HG02943 (cell line): ENCODE measurements around the gene GPR39.

Experiments used
- ATAC-seq: cut with Tn5 transposase; IDR thresholded peaks from one replicate; pipeline ENCODE4 v1.9.1; 2021; ENCODE audit warnings: mild to moderate bottlenecking, low read depth, moderate library complexity; ENCODE audit not compliant: unreplicated experiment

Gene GPR39

DNA sequence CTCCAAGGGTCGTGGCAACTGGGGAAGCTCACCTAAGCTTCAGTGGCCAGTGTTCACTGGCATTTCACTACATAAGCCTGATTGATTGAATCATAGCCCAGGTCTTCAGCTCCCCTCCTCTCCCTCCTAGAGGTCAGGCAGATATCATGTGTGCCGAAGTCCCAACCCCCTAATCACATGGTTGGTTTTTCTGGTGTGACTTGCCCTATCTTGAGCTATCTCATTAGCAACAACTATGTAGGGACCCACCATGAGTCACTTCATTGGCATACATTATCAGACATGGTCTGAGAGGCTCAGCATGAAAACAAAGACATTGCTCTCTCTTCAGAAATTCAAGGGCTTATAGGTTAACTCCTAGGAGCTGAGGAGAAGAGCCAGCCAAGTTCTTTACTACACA is 176.6 kb downstream of the GPR39 start:
- ATAC-seq: no peak

DNA sequence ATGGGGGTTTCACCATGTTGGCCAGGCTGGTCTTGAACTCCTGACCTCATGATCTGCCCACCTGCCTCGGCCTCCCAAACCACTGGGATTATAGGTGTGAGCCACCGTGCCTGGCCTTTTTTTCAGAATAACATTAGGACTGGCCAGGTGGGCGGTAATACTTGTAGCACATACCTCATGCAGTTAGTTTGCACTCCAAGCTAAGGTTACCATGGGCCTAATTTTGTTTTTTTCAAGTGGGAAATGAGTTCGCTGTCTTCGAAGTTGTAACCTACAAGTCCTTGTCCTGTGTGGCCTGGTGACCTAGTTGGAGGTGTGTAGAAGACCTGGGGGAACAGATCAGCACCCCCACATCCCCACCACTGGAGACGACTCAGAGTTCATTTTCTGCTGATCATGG is 178.6 kb downstream of the GPR39 start:
- no peak for ATAC-seq

DNA sequence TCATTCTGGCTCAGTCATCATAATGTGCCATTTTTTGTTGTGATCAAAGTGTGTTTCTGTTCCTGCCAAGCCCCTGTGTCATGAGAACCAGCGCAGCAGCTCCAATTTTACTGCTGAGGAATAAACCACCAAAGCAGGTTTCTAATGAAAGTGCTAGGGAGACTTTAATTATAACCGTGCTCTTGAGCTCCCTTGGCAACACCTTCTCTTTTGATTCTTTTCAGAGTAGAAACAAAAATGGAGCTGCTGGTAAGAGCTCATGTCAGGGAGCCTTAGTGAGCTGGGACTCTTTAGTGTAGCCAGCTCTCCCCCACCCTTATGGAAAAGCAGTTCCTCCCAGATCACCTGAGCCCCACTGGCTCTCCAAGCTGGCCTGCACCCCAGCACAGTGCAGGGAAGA is 179.1 kb downstream of the GPR39 start:
- ATAC-seq: no peak

DNA sequence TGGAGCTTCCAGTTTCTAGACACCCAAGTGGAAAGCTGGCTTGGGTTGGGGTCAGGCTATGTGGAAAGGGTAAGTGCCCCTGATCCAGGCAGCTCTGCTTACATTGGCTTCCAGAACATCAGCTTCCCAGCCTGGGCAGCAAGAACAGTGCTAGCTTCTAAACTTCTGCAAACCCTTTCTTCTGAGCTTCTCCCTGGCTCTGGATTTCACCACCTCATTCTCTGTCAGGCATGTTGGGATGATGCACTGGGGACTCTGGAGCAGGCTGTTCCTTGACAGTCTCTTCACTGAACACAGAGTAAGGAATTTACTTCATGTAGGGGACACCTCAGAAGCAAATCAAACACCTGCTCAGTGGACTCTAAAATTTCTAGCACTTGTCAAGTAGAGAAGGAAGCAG is 180.6 kb downstream of the GPR39 start:
- ATAC-seq: no peak

DNA sequence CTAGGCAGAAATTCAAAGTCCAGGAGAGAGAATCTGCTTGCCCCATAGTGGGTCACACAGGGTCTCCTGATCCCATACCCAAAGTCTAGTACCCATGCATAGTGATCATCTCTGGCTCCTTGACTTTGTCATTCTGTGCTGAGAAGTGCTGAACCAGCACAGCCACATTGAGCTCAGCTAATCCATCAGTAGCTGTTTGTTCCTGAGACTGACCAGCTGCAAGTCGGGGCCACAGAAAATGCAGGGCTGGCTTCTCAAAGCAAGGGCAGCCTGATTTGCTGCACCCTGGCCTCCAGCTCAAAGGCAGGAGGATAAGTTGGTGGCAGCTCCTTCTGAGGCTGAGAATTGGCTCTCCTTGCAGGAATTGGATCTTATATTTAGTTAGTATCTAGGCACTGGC is 181.2 kb downstream of the GPR39 start:
- ATAC-seq: no peak

DNA sequence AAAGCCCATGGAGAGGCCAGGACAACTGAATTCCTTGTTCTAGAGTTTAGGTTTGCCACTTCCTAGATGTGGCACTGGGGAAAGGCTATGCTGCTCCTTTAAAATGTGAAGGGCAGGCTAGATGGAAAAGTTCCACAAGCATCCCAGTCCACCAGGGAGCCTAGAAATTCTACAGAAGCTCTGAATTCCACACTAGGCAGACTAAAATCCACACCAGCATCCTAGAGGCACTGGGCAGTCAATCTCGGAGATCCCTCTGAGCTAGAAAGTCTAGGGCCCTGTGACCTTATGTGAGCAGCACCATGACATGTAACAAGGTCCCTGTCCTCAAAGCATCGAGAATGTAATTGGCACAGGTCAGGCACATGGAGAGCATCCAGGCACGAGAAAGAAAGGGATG is 181.9 kb downstream of the GPR39 start:
- no peak for ATAC-seq

DNA sequence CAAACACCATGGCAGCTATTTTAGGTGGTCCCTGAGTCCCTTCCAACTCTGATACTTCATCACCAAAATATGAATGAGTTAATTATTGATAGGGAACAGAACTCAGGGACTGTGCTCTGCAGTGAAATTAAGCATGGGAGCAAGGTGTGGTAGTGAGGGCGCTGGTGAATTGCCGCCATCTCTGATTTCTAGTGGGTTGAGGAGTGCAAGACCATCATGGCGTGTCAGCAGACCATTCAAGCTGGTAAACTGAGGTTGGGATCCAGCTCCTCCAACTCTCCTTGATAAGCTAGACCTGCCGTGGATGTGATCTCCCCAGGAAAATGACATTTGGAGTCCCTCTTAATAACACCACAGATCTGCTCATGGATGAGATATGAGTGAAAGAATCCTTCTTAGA is 183.0 kb downstream of the GPR39 start:
- no peak for ATAC-seq

DNA sequence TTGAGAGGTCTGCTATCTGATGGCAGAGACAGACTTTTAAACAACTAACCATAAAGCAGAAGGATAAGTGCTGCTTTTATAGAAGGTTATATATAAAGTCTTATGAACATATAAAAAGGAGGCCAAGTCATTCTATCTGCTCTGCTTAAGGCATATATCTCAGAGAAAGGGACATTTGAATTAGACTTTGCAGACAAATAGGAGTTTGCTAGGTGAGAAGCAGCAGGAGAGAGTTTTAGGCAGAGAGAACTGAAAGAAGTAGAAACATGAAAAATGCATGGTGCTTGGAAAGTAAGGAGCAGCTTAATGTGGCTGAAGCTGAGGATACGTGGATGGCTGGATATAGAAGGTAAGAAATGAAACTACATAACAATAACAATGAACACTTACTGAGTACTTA is 188.0 kb downstream of the GPR39 start:
- no peak for ATAC-seq

DNA sequence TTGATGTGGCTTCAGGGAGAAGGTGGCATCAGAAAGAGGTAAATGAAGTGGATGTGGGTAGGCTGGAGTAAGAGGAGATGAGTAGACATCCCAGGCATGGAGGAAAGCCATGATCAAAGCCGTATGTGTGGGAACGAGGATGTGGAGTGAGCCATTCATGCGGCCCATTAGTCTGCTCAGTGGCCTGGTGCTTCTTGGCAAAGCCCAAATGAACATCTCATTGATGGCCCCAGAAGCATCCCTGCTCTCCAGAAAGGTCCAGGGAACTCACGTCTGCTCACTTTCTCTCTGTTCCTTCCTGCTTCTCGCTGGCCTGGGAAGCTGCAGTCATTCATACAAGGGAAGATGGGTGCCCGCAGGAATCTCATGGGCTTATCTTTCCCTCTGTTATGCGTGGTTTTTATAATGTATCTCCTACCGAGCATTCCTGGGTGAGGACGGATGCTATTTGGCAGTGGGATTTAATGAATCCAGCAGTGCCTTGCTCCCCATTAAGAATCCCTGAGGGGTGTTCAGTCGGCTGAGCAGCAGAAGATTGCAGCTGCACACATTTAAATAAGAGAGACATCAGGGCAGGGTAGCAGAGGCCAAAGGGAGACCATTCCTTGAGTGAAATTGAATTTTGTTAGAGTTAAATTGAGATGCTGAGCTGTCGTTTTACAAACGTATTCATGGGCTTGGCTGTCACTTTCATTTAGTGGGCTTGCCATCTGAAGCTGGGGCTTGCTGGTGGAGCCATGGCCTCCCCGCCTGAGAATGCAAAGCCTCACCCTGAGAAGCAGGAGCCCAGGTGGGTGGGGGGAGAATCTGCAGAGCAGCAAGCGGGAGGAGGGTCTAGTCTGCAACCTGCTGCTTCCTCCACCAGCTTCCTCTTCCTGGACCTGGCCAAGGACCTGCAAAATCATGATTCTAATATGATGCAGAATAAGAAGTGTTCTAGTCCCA is 188.9 kb downstream of the GPR39 start:
- no peak for ATAC-seq

DNA sequence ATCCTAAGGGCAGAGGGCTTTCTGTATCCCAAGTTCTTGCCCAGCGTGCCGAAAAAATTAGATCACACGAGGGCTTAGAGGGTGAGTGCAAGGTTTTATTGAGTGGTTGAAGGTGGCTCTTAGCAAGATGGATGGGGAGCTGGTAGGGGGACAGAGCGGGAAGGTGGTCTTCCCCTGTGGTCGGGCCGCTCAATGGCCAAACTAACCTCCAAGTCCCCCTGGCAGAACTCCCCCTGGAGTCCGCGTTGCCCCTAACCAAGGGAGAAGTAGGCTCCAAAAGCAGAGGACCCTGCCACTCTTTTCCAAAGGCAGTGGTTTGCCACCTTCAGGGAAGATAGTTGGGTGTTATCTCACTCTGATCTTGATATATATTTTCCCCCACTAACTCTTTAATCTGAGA is 190.0 kb downstream of the GPR39 start:
- ATAC-seq: no peak

DNA sequence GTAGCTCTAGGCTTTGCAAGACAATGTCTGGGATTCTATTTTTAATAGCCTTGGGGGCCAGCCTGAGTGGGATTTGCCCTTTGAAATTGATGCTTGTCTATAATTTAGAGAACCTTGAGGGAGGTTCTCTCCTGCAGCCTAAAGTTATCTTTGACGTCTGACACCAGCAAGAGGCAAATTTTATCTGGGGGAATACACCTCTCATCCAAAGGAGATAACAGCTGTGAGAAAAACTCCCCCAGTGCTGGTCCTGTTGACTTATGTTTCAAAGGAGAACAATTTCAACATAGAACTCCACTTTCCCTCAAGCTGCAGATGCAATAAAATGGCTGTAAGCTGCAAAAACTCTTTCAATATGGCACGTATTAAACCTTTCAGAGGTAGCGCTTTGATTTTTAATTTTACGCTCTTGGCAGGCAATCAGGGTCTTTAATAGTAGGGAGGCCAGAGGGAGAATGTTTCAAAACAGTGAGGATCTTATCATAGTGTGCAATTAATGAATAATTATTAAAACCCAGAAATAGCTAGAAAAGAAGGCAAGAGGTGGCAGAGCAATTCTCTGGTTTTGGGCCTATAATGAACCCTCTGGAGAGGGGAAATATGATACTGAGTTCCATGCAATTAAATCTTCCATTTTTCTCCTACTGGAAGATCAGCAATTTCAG is 191.0 kb downstream of the GPR39 start:
- ATAC-seq: no peak

DNA sequence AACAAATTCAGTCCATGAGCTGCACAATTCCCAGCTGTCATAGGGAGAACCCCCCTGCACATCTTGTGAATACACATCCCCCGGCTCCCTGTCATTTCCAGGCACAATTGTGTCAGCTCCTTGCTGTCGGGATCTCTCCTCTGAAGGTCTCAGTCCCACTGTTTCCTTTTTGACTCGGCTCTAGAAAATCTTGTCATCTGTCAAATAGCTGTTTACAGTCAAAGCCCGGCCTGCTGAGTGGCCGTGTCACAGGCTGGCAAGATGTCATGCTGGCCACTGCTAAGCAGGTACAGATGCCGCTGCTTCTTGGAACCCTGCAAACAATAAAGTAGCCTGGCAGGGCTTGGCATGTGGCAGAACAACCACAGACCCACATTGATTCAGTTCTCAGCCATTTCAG is 191.7 kb downstream of the GPR39 start:
- ATAC-seq: no peak

DNA sequence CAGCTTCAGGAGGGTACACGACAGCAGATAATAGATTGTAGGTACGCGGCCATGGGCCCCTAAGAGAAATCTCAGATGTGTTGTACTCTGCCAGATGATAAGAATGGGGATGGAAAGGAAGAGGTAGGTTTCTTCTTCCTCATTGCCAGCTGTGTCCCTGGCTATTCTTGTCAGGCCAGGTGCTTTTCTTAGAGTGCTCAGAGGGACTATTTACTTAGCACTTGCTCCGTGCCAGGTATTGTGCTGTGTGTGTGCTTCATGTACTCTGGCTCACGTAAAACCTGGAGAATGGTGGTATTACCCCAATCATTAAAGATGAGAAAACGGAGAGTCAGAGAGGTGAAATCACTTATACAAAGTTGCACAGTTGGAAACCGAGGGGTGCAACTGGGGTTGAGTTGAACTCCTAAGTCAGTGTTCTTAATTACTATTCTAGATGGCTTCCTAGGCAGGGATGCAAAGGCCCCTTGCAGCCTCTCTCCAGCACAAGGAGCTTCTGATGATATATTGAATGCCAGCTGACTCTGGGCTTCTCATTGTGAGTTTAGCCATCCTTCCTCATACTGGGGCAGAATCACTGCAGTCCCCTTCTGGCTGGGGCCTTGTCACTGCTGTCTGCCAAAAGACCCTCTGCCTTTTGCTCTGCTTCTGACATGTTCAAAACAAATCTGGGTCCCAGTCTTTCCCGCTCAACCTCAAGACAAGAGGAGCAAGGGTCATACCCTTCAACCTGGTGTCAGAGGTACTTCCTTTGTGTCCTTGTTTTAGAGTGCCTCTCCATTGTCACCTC is 192.7 kb downstream of the GPR39 start:
- no peak for ATAC-seq

DNA sequence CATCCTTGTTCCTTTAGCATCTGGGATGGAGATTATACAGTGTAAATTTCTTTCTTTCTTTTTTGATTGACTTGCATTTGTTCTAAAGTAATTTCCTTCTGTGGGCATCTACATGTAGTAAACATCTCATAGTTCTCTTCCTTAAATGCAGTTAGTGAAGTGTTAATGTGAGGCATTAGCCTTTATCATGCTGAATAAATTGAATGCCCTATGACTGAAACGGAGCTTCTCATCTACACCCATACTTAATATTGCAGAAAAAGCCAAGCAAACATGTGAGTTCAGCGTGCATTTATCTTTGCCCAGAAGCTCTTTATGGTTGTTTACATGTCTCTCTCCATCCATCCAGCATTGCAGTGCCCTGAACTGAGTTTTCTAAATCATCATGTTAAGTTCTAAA is 195.1 kb downstream of the GPR39 start:
- ATAC-seq: no peak

DNA sequence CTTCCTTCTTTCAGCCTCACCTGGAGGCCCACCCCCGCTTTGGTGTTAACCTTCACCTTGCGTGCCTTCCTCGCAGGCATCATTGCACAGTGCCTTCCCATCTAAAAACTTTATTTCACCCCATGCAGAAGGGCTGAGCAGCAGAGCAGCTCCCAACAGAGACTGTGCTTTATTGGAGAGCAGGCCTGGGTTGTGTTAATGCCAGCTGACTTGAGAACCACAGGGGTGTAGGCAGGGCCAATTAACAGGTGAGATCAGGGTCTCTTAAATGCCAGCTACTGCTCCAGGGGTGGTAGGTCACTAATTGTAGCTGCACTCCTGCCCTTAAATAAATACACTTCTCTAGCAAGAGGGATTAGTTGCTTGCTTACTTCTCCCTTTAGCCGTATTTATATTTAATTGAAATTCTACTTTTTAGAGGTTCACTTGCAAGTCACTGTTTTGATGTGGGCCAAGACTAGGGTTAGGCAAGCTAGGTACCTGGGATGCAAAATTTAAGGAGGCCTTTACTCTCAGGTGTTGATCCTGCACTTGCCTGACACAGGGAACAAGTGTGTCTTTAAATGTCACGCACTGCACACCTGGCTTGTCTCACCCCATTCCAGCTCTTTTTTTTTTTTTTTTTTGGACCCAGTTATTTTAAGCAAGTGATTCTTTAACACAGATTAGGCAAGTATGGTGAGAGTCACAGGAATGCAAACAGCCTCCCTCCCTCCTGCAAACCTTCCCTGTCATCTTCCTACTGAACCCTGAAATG is 198.9 kb downstream of the GPR39 start:
- no peak for ATAC-seq

DNA sequence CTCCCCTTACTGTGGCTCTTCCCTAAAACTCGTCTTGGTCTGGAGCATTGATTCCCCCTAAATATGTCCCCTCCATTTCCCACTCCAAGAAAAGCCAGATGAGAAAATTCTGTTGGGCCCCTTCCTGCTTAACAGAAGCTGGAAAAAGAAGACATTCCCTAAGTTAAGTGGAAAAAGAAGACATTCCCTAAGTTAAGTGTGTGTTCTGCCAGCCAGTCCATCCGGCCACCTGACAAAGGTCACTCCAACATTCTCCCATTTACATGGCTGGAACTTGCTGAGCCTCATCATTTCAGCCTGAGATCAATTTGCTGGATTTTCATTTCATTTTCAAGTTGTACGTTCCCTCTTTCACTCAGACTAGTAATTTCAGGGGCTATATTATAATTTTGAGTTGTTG is 201.4 kb downstream of the GPR39 start:
- no peak for ATAC-seq

DNA sequence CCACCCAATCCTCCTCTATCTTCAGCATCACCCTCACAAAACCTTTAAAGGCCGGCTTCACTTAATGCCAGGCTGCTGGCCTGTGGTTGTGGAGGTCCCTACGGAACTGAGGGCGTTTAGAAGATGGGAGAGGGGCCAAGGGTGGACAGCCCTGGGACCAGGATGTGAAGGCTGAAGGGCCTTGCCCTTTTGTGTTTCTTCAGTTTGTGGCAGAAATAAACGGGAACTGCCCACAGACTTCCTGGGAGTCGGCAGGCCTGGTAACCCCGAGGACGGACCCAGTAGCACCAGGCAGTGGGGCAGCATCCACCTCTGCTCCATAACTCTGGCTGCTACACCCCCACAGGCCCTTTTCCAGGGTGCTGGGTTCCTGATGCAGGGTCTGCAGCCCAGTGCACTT is 202.1 kb downstream of the GPR39 start:
- ATAC-seq: no peak

DNA sequence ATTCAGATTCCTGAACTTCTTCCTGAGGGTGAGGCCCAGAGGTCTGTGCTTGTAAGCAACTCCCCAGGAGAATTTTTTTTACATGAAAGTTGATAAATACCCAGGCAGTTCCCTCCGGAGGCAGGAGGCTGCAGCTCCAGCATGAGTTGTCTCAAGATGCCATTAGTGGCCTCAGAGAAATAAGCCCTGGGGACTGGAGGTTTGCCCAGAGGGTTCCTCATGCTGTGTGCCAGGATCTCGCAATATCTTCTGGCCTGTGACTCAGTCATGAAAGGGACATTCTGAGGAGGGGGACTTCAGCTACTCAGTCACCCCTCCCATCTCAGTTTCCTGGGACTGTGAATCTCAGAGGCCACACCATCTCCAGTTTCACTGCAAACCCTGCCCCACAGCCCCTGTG is 203.5 kb downstream of the GPR39 start:
- no peak for ATAC-seq

DNA sequence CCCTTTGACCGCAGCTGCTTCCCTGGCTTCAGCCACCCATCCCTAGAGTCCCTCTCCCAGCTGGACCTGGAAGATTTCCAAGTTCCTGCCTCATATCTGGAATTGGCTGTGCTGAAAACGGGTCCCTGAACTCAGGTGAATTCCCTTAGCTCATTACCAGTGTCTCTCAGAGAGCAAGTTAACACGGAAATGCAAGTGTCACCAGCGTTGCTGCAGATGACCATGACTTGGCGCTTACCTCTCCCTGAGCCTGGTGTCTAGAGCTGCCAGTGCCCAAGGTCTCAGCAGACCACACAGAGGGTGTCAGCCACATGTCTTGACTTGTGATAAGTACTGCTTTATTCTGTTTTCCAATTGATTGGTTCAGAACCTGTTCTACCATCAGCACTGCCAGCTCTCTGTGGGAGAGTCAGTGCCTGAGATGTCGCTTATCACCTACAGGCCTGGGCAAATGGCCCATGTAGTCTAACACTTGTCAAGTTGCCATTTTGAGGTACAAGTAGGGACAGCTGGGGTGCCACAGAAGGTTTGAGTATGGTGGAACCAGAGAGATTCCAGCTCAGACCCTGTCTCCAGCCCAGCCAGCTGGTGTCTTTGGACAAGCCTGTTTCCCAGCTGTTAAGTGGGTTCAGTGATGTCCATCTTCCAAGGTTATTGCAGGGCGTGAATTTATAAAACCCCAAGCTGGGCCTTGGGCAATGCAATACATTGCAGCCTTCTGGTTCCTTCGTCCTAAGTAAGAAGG is 204.7 kb downstream of the GPR39 start:
- no peak for ATAC-seq
